Sigmoid colon (tissue), 4 donors: Measurements from ENCODE around the gene ACTN1.

Experiments
- EP300 ChIP-seq, 4 donors: sonication (generic); formaldehyde crosslinking; IDR thresholded peaks; one replicate each; pipeline ENCODE4 v1.6.1; 2017; ENCODE audit warnings: antibody characterized with exemption in 4 of 4
- POLR2A ChIP-seq, 2 donors: fragments of 450-650 bp; IDR thresholded peaks; one replicate each; pipeline ENCODE4 v1.6.1; 2016; ENCODE audit warnings: antibody characterized with exemption in 2 of 2, mild to moderate bottlenecking in 2 of 2, moderate library complexity in 2 of 2
- POLR2AphosphoS5 ChIP-seq, 4 donors: sonication (generic); formaldehyde crosslinking; IDR thresholded peaks; one replicate each; pipeline ENCODE4 v1.6.1; 2017; ENCODE audit warnings: antibody characterized with exemption in 4 of 4
- TF ChIP-seq, protein P1 (sequence below), 4 experiments: fragments of 450-650 bp in 3 of 4; fragments of 200-600 bp in 1 of 4; IDR thresholded peaks; one replicate each; pipeline ENCODE4 v1.5.1; 2016 to 2019; ENCODE audit warnings: antibody characterized with exemption in 4 of 4, mild to moderate bottlenecking in 3 of 4, moderate library complexity in 2 of 4

DNA sequence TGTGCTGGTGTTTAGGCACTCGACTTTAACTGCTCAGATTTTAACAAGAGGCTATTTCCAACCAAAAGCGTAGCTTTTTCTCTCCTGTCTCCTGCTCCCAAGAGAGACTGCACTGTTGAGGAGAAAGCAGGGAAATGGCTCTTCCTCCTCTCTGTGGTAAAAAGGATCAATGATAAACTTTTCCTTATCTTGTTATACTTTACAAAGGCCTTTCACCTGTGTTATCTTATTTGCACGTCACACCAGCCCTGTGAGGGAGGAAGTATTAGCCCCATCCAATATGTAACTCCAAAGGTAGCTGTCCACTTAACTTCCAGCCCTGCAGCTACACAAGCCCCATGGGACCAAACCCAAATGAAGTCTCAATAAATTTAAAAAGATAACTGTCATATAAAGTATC, 153.4 kb downstream of the ACTN1 start:
- TF ChIP-seq, protein P1, sequence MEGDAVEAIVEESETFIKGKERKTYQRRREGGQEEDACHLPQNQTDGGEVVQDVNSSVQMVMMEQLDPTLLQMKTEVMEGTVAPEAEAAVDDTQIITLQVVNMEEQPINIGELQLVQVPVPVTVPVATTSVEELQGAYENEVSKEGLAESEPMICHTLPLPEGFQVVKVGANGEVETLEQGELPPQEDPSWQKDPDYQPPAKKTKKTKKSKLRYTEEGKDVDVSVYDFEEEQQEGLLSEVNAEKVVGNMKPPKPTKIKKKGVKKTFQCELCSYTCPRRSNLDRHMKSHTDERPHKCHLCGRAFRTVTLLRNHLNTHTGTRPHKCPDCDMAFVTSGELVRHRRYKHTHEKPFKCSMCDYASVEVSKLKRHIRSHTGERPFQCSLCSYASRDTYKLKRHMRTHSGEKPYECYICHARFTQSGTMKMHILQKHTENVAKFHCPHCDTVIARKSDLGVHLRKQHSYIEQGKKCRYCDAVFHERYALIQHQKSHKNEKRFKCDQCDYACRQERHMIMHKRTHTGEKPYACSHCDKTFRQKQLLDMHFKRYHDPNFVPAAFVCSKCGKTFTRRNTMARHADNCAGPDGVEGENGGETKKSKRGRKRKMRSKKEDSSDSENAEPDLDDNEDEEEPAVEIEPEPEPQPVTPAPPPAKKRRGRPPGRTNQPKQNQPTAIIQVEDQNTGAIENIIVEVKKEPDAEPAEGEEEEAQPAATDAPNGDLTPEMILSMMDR (IDR thresholded peaks at IDR 0.05): no peak
- no peak for TF ChIP-seq EP300 (IDR thresholded peaks at IDR 0.05)
- TF ChIP-seq POLR2AphosphoS5 (IDR thresholded peaks at IDR 0.05): no peak
- no peak for TF ChIP-seq POLR2A (IDR thresholded peaks at IDR 0.05)
